A673 (cell line): Measurements from ENCODE around the gene HSPB7.

Source experiments
- CTCF ChIP-seq: fragments of 300-800, 200-600 bp; sonication (generic); conservative IDR thresholded peaks from 2 replicates; pipeline ENCODE4 v1.5.1; 2017; ENCODE audit warnings: low read depth, mild to moderate bottlenecking, antibody characterized with exemption, low read length, moderate library complexity, mixed read lengths
- EZH2 ChIP-seq: fragments of 200-600 bp; sonication (generic); IDR thresholded peaks from 2 replicates; pipeline ENCODE4 v1.6.1; 2017; ENCODE audit warnings: borderline replicate concordance, low read depth, mild to moderate bottlenecking, mixed read lengths, antibody characterized with exemption, low read length; ENCODE audit not compliant: poor library complexity, severe bottlenecking

GRCh38 chr1:16048573-16049189 lies 30.8 kb upstream of the HSPB7 start:
- TF ChIP-seq EZH2 (no peak), CTCF (0 out of 2 replicates have a peak, but pooled peaks have one; percentile 18)
